HG02642 (cell line): ENCODE measurements around the gene ZNF747.
"Not testable (repeated sequence)": the region's sequence is repeated elsewhere in the genome, so short reads cannot be mapped to it uniquely, and the experiment has no call there.

Experiments used
- ATAC-seq: cut with Tn5 transposase; IDR thresholded peaks from one replicate; pipeline ENCODE4 v1.9.1; 2021; ENCODE audit warnings: mild to moderate bottlenecking; ENCODE audit not compliant: unreplicated experiment, poor library complexity

The ZNF747 gene

DNA sequence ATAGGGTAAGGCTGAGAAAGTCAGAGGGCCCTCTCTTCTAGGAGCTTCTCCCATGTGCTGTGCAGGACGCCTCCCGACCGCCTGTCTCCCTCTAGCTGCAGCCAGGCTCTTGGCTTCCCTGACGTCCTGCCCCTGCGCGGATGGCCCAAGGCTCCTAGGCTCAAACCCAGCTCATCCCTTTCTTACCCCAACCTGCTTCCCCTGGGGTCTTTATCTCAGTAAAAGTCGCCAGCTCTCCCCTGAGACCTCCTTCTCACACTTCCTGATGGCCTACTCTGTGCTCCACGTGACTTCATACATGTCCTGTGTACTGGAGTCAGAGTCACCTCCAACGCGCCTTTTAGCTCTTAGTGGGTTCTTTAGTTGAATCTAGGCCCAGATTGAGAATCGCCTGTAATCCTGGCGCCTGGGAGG, 1.1 kb upstream of the ZNF747 start:
- peak; percentile 45 for ATAC-seq

DNA sequence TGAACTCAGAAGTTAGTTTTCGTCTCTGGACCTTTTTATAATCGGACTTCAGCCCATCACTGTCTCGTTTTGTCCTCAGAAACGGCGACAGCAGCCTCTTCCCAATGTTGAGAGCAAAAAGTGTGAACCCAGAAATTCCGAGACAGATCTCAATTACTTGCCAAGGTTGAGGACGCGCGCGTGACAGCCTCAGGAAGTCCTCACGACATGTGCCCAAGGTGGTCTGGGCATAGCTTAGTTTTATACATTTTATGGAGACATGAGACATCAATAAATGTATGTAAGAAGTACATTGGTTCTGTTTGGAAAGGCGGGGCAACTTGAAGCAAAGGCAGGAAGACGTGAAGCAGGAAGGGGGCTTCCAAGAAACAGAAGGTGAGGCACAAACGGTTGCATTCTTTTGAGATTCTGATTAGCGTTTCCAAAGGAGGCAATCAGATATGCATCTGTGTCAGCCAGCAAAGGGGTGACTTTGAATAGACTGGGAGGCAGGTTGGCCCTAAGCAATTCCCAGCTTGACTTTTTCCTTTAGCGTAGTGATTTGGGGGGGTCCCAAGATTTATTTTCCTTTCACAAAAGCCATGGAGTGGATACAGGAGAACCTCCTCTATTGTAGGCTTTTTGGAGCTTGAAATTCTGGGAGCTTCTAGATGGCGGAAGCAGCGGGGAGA, 583 bp upstream of the ZNF747 start:
- ATAC-seq: peak; percentile 9

DNA sequence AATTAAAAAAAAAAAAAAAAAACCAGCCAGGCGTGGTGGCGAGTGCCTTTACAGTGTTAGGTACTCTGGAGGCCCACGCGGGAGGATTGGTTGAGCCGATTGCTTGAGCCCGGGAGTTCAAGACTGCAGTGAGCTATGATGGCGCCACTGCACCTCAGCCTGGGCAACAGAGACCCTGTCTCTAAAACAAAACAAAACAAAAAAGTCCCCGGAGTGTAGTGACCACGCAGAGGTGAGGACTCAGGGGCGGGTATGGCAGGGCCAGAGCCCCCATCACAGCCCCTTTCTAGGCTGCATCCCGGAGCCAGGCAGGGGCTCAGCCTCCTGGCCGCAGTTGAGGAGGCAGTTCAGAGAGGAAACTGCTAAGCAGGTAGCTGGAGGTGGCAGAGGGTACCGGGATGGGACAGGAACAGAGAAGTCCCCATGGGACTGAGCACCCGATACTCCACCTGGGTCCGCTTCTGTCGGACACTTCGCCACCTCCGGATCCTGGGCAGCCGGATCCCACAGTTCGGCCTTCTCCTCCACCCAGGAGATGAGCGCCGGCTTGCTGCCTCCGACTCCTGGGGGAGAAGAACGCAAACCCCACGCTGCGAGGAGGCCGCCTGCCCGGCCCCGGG, 800 bp downstream of the ZNF747 start:
- ATAC-seq: peak; percentile 6

DNA sequence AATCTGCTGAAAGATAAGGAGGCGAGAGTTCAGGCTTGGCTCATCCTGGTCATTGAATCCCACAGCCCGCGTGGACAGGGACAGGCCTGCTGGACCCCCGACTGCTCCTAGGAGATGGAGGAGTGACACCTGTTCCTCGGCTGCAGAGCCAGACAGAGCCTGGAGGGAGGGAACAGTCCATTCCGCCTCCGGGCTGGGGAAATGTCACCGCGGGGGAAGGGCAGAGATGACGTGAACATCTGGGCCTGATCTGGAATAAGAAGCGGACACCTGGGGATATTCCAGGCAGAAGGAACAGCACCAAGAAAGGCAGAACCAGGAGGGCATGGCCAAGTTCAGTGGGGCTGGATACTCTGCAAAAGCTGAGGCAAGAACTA, 1.5 kb downstream of the ZNF747 start:
- no peak for ATAC-seq

DNA sequence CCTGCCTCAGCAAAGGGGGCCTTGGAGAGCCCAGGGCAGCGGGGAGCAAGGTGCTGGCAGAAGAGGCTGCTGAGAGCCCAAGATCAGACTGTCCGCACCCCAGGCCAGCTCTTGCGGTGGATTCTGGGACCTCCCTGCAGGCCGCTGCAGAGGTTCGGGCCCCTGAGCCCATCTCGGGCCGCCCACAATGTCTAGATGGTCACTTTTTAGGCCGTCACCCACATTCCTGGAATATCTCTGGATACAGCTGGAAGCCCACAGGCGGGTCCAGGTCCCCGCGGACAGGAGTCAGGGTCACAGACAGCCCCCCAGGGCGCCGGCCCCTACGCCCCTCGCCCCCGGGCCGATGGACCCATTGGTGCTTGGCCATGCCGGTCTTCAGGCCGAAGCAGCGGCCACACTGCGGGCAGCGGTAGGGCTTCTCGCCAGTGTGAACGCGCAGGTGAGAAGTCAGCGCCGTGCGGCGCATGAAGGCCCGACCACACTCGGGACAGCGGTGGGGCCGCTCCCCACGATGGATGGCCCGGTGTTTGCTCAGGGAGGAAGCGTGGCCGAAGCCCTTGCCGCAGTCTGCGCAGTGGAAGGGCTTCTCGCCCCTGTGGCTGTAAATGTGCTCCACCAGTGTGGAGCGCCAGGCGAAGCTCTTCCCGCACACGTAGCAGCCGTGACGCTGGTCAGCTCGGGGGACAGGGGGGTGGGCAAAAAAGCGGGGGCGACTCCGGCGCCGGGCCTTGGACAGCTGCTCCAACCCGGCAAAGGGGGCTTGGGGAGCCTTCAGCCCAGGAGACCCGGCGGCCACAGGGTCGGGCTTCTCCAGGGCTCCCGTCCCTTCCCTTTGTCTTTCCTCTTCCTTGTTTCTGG, 2.1 kb downstream of the ZNF747 start:
- no peak for ATAC-seq

DNA sequence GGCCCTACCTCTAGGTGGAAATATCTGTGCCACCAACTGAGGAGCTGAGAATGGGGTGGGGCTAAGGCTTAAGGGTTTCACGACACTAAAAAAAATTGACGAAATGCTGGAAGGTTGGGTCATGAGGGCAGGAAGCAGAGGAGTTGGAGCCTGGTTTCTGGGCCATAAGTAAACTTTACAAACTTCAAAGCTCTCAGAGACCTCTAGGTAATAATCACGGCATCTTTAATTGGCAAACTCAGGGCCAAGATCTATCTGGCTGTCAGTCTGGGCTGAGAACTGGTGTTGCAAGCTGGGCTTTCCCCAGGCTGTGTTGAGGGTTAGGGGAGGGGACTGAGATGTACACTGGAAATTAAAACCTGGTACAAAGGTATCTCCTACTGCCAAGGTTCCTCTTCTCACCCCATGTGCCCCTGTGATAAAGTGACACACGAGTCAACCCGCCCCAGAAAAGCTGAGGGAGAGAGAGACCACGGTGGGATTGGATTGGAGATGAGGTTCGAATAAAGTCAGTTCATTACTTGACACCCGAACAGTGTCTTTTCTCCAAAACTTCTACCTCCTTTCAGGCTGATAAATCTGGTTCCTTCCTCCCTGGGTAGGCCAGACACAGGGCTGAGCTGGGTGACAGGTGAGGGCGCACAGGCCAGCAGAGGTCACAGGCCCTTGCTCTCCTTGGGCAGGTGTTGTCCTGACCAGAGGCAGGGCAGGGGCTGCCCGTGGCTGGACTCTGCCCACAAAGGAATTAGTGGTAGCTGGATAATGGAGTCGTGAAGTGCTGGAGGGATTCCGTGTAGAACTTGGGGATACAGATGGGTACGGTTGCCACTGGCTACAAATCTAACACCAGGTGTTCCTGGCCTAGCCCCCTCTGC, 4.3 kb downstream of the ZNF747 start:
- no peak for ATAC-seq

DNA sequence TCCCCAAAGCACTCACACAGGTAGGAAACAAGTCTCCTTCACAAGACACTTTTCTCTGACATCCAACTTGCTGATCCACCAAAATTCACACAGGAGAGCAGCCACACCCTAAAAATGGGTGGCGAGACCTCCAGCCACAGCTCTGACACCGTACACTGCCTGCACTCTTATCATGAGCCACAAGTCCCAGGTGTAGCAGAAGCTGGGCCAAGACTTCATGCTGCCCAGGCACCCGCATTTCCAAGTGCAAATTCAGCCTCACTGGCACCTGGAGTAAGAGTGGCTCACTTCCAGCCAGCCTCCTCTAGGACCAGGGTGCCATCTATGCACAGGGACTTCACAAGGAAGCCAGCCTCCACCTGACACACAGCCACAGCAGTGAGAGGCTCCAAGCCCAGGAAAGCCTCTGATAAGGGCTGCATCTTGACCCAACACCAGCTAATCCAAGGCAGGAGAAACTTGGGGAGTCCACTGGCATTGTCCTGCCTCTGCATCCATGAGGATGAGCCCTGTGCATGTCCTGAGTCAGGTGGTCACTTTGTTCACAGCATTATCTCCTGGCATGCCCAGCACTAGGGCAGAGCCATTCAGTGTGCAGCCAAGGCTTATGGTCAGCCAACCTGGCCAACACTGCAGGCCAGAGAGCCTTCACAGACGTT, 5.7 kb downstream of the ZNF747 start:
- ATAC-seq: no peak

DNA sequence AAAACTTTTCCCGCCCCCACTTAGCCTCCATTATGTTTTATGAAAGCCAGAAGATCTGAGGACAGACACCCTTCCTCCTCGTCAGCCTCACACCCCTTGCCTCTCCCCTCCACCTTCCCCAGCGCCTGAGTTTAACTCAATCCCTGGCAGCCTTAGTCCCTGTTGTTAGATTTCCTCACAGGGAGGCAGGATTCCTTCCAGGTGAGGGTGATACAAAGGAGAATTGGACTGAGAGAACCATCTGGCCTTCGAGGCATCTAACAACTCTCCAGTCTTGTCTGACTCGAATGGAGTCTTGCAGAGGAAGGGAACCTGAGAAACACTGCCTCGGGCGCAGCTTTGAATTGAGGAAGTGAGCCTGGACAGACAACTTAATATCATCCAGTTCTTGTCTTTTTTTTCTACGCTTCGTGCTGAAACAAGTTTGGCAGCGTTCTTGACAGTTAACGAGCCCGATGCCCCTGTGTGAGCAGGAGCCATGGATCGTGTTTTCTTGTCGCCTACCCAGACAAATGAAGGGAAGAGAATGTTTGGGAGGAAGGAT, 7.0 kb downstream of the ZNF747 start:
- no peak for ATAC-seq

DNA sequence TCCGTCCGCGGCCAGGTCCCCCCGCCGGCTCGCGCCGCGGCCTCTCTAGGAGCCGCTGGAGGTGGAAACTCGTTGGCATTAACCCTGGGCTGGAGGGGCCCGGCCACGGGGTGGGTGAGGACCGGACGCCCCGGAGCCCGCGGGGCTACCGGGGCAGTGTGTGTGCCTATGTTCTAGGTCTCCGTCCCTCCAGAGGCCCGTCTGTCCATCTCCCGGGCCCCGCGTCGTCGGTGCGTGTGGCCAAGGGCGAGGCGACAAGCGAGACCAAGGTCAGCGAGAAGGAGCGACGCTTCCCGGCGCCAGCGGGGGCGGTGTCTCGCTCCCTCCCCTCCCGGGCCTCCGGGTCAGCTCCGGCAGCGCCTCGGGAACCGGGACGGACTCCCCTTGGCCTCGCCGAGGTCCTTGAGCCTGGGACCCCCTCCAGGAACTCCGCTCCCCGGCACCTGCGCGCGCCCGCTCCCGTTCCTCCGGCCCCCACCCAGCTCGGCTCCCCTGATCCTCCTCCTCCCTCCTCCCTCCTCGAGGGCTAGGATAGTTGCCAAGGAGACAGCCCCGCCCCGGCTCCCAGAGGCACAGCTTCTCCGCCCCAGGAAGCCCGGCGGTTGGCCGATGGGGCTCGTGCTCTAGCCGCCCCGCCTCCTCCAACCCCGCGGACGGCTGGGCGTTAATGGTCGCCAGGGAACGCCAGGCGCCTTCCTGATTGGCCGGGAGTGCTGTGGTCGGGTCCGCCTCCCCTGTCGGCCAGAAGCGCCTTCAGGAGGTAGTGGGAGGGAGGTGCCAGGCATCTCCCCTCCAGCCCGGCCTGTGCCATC, 7.6 kb downstream of the ZNF747 start:
- peak; percentile 82 for ATAC-seq

DNA sequence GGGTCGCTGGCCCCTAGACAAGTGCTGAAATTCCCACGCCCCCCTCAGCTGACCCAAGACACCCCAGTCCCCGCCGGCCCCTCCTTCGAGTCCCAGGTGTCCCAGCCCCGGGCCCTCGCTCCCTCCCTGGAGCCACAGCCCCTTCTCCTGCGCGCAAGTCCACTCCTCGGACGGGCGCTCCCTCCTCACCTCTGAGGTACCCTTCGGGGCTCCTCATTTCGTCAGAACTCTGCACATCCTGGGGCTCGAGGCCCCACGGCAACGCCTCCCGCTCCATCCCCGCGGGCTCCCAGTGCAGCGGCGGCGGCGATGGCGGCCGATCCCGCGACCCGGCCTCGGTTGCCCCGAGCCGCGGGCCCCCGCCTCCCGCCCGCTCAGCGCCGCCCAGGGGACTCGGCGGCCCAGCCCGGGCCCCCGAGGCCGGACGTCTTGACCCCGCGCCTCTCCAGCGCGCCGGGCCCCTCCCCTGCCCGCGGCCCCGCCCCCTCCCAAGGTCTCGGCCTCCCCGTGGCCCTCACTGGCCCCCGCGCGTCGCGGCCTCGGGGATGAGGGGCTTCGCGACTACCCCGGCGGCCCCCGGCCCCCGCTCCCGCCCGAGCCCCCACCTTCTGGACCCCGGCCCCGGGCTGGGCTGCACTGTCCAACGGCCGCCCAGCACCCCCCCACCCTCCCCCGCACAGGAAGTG, 8.4 kb downstream of the ZNF747 start, which contains the start of gene ZNF768:
TSS of gene ZNF768 (minus strand) at position 430 of the 686 bp plus-strand sequence. CDS start at position 277, 153 bp downstream.
- peak; percentile 30 for ATAC-seq

DNA sequence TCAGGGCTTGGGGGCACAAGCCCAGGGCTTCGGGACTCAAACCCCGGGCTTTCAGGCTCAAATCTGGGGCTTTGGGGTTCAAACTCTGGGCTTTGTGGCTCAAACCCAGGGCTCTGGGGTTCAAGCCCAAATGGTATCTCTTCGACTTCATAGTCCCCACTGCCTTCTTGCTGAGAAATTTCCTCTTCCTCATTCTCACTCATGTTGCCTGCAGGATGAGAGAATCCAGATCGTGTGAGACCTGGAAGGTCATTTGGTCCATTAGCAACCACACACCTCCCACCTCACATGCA, 8.9 kb downstream of the ZNF747 start:
- ATAC-seq: no peak

DNA sequence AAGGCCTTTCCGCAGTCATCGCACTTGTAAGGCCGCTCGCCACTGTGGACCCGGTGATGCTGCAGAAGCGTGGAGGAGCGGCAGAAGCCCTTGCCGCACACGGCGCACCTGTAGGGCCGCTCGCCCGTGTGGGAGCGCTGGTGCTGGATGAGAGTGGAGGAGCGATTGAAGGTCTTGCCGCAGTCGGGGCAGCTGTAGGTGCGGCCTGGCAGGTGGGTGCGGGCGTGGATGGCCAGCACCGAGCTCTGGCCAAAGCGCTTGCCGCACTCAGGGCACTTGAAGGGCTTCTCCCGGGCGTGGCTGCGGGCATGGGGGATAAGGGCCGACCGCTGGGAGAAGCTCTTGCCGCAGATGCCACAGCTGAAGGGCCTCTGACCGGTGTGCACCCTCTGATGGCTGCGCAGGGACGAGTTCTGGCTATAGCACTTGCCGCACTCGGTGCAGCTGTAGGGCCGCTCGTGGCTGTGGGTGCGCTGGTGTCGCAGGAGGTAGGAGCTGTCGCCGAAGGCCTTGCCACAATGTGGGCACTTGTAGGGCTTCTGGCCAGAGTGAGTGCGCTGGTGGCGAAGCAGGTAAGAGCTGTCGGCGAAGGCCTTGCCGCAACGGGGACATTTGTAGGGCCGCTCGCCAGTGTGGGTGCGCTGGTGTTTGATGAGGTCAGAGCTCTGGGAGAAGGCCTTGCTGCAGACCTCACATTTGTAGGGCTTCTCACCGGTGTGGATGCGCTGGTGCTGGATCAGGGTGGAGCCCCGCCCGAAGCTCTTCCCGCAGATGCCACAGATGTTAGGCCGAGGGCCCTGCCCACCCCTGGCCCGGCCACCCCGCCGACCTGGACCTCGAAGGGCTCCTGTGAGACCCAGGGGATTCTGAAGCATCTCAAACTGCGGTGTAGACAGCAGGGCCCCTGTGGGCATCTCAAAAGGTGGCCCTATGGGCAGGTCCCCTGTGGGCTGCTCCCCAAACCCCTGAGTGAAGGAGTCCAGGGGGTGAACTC, 9.8 kb downstream of the ZNF747 start:
- ATAC-seq: no peak

DNA sequence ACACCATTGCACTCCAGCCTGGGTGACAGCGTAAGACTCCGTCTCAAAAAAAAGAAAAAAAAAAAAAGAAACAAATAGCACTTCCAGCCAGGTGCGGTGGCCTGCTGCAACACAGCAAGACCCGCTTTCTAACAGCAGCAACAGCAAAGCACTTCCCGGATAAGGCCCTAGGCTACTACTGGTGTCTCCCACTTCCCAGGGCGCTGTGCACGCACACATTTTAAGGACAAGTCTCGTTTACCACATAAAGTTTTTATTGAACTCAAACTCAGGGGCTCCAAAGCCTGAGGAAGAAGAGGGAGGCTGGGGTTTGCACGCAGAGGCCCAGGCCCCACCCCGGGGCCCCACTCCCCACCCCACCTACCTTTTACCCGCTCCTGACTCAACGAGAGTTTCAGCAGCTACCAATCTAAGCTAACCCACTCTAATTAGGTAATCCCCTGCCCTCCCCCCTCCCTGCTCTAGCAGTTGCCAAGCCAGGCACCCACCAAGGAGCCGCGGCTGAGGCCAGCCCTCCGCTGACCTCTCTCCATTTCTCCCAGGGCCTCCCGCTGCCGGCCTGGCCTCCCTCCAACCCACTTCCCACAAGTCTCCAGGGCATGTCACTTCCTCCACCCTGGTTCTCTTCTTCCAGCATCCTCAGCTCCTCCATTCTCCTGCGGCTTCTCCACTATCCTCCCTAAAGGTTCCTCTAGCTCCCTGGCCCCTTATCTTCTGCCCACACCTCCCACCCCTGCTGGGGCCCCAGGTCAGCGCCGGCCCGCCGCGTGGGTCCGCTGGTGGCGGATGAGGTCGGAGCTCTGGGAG, 10.7 kb downstream of the ZNF747 start:
- no peak for ATAC-seq

DNA sequence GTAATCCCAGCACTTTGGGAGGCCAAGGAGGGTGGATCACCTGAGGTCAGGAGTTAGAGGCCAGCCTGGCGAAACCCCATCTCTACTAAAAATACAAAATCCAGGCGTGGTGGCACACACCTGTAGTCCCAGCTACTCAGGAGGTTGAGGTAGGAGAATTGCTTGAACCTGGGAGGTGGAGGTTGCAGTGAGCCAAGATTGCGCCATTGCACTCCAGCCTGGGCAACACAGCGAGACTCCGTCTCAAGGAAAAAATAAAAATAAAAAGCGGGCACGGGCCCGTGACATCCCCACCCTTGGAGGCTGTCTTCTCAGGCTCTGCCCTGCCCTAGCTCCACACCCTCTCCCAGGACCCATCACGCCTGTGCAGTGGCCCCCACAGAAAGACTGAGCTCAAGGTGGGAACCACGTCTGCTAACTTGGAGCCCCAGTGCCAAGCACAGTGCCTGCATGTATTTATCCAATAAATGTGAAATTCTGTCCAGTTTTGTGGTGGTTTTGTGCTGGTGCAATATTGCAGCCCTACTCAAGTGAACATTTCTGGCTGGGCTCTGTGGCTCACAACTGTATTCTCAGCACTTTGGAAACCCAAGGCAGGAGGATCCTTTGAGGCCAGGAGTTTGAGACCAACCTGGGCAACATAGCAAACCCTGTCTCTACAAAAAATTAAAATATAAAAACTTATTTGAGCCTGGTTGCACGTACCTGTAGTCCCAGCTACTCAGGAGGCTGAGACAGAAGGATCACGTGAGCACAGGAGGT, 11.8 kb downstream of the ZNF747 start:
- ATAC-seq: not testable (repeated sequence)

DNA sequence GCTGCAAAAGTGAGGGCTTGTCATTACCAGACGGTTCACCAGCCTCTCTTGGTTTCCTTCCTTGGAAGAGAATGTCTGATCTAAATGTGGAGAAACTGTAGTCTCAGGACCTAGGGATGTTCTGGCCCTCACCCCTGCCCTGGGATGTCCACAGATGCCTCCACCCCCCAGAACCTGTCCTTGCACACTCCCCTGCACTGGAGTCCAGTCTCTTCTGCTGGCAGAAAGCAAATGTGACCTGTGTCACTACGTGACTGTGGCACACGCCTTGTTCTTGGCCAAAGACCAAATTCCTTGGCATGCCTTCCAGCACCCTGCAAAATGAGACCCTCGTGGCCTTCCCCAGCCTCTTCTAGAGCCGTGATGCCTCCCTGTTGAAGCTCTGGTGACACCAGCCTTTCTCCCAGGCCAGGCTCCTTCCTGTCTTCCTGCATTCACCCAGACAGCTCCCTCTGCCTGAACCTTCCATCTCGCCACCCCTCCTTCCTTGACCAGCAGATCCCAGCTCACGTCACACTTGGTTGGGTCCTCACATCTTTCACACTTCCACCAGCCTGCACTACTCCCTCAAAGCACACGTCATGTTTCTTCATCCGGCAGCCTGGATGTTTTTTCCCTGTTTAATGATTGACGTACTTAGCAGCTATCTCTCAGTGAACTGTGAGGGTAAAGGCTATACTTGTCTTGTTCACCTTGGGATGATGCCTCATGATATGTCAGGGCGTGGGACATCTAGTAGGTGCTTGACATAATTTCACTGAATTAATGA, 12.6 kb downstream of the ZNF747 start:
- ATAC-seq: no peak
